Psoas muscle (tissue), 8 donors: Measurements from ENCODE around the gene MEDAG. TPM values are rescaled to one million over a fixed set of nuclear protein-coding genes. Genes with fewer than 3 reads are reported as not detected.

ENCODE experiments used
- ATAC-seq, 4 donors: fragments of 200-7000 bp; cut with Tn5 transposase; one replicate each; pipeline ENCODE4 v1.9.1; 2020; ENCODE audit warnings: moderate library complexity in 3 of 4, mild to moderate bottlenecking in 2 of 4
- DNase-seq, 2 donors: peaks; one replicate each; pipeline ENCODE4 v3.0.0-alpha.2; 2020
- H3K27ac ChIP-seq: fragments of 200-600 bp; one replicate; pipeline ENCODE4 v1.8.0; 2022
- H3K27me3 ChIP-seq, 3 donors: fragments of 200-600 bp in 1 of 3; one replicate each; pipeline versions ENCODE4 v1.6.1 to v1.8.0; 2013 to 2022; ENCODE audit warnings: low read length in 2 of 3, mild to moderate bottlenecking in 2 of 3, moderate library complexity in 1 of 3; ENCODE audit not compliant: insufficient read depth in 3 of 3
- H3K36me3 ChIP-seq, 2 donors: fragments of 200-600 bp in 1 of 2; one replicate each; pipeline versions ENCODE4 v1.6.1 to v1.8.0; 2013 to 2022; ENCODE audit warnings: low read depth in 1 of 2, mild to moderate bottlenecking in 1 of 2, moderate library complexity in 1 of 2; ENCODE audit not compliant: insufficient read depth in 1 of 2
- H3K4me1 ChIP-seq: fragments of 200-600 bp; one replicate; pipeline ENCODE4 v1.8.0; 2022
- H3K4me3 ChIP-seq: fragments of 200-600 bp; one replicate; pipeline ENCODE4 v1.8.0; 2022; ENCODE audit warnings: mild to moderate bottlenecking
- H3K9me3 ChIP-seq: fragments of 200-600 bp; one replicate; pipeline ENCODE4 v1.8.0; 2022
- WGBS, 3 donors: extraction: QIAGEN DNeasy Blood & Tissue Kit; methylation state at CpG; one replicate each; pipeline versions ENCODE4 v1.1.6 to v1.1.7; 2013; 5-methylcytosine and 5-hydroxymethylcytosine counted together
- intact Hi-C, 2 donors: fragments of 100-400 bp; cut with DNase I; formaldehyde crosslinking; loops; one replicate each; pipeline versions ENCODE4 v1.11.0 to v1.14.2; 2022
- polyA plus RNA-seq, 3 donors: library from polyadenylated mRNA; stranded (reverse); fragments of 200-250 nt; gene quantifications; one replicate each; pipeline ENCODE4 v1.2.3, GENCODE V29; 2013
- total RNA-seq, 4 donors: library from RNA; stranded (reverse); fragmentation: NEBNext Ultra II Directional in 2 of 4; extraction: Animal tissue kit (Norgen Biotek cat#: 25700) in 2 of 4; gene quantifications; one replicate each; pipeline versions ENCODE4 v1.2.1 to v1.2.4, GENCODE V29; 2021 to 2023
- TF ChIP-seq, protein P1 (sequence below): fragments of 200-600 bp; IDR thresholded peaks from one replicate; pipeline ENCODE4 v1.8.0; 2022; ENCODE audit warnings: antibody characterized with exemption
- donor health status: healthy with polysubstance abuse.
- donor health status: DM: no; HTN: no; CAD: no; lungs with moderate emphysema.
- donor health status: Bipolar disorder and iron deficiency.
- donor health status: healthy.
- donor health status: DM: yes; HTN: yes; CAD: no.
- donor health status: DM: no; HTN: no; CAD: no.
- donor health status: DM: no; HTN: no; CAD: no.
- donor health status: DM: yes; HTN: yes; CAD: no.

Gene MEDAG
- total and polyA plus RNA-seq, 7 donors: 4.6 to 13.7 (median 7.8) TPM

- intact Hi-C loops: no loop called here
- WGBS, 3 donors: 66 to 81% (median 72%) methylated on average over 2 of the region's 2 CpGs
- no peak for ATAC-seq
These were observed 65.5 kb downstream of the MEDAG start for GRCh38 chr13:30971575-30971974.

GRCh38 chr13:30972888-30973377, 66.9 kb downstream of the MEDAG start:
- Histone ChIP-seq H3K9me3 (no peaks in the 10 kb centered on the region), H3K4me3 (no peak overlapping the region), H3K4me1 (no peaks in the 10 kb centered on the region), H3K27ac (no peak overlapping the region), H3K36me3 (no peaks in the 10 kb centered on the region), H3K27me3 (no peaks in the 10 kb centered on the region)
- ATAC-seq (no peak), DNase-seq (no peak)
- TF ChIP-seq, protein P1, sequence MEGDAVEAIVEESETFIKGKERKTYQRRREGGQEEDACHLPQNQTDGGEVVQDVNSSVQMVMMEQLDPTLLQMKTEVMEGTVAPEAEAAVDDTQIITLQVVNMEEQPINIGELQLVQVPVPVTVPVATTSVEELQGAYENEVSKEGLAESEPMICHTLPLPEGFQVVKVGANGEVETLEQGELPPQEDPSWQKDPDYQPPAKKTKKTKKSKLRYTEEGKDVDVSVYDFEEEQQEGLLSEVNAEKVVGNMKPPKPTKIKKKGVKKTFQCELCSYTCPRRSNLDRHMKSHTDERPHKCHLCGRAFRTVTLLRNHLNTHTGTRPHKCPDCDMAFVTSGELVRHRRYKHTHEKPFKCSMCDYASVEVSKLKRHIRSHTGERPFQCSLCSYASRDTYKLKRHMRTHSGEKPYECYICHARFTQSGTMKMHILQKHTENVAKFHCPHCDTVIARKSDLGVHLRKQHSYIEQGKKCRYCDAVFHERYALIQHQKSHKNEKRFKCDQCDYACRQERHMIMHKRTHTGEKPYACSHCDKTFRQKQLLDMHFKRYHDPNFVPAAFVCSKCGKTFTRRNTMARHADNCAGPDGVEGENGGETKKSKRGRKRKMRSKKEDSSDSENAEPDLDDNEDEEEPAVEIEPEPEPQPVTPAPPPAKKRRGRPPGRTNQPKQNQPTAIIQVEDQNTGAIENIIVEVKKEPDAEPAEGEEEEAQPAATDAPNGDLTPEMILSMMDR: no peak
- WGBS, 3 donors: 1 to 23% (median 10%) methylated on average over 1 of the region's 1 CpG
- intact Hi-C loops: no loop called here

More at GRCh38 chr13:30971575-30971974, 65.5 kb downstream of the MEDAG start:
- Histone ChIP-seq H3K27me3 (no peaks in the 10 kb centered on the region), H3K9me3 (no peaks in the 10 kb centered on the region), H3K27ac (no peak overlapping the region), H3K4me1 (no peaks in the 10 kb centered on the region), H3K36me3 (no peaks in the 10 kb centered on the region), H3K4me3 (no peak overlapping the region)
- DNase-seq: no peak
- TF ChIP-seq, protein P1: no peak

GRCh38 chr13:30974350-30974749, 68.3 kb downstream of the MEDAG start:
- H3K27me3 ChIP-seq: no peaks in the 10 kb centered on the region
- H3K4me3 ChIP-seq: no peak overlapping the region
- H3K4me1 ChIP-seq: no peaks in the 10 kb centered on the region
- WGBS, 3 donors: 16 to 37% (median 25%) methylated on average over 2 of the region's 2 CpGs
- no peak for ATAC-seq
- DNase-seq: no peak
- no peak overlapping the region for H3K27ac ChIP-seq
- no peaks in the 10 kb centered on the region for H3K36me3 ChIP-seq
- TF ChIP-seq, protein P1: no peak
- intact Hi-C loops: no loop called here
- no peaks in the 10 kb centered on the region for H3K9me3 ChIP-seq

Other genes starting within 250 kb of the MEDAG start
- gene ALOX5AP, start 170.7 kb upstream of the MEDAG start, total RNA-seq: 1 to 10 TPM; 3.8 to 5.7 (median 5.3) TPM
- 10 to 100 TPM in 1 of 3 donors, 1 to 10 TPM in 2; 2.5 to 12.2 (median 3.2) TPM for gene ALOX5AP, start 170.7 kb upstream of the MEDAG start, polyA plus RNA-seq
- not detected for gene TEX26, start 26.4 kb downstream of the MEDAG start, total RNA-seq
- under 1 TPM in 1 of 3 donors, not detected in 2; 0.04 TPM for gene TEX26, start 26.4 kb downstream of the MEDAG start, polyA plus RNA-seq